GM12801 (cell line): ENCODE results near the gene GPRC5D.

Experiments
- CTCF ChIP-seq: IDR thresholded peaks from one replicate; pipeline ENCODE4 v1.5.1; 2011; ENCODE audit warnings: control low read depth; ENCODE audit not compliant: insufficient read length; ENCODE audit errors: extremely low read depth

Gene GPRC5D

GRCh38 chr12:12987421-12987820 lies 35.5 kb upstream of the GPRC5D start:
- TF ChIP-seq CTCF, result no peak

- TF ChIP-seq CTCF, result no peak
These were observed 34.9 kb upstream of the GPRC5D start for GRCh38 chr12:12986775-12987331.

GRCh38 chr12:12985817-12986408 lies 33.9 kb upstream of the GPRC5D start:
- TF ChIP-seq CTCF, result no peak

- TF ChIP-seq CTCF, result no peak
These were observed 32.2 kb upstream of the GPRC5D start for GRCh38 chr12:12984149-12984548.

GRCh38 chr12:12983420-12984035 lies 31.6 kb upstream of the GPRC5D start:
- TF ChIP-seq CTCF, result no peak

- no peak for TF ChIP-seq CTCF
These were observed 30.4 kb upstream of the GPRC5D start for GRCh38 chr12:12982331-12982730.

- TF ChIP-seq CTCF, result no peak
These were observed 27.8 kb upstream of the GPRC5D start for GRCh38 chr12:12979731-12980259.
